ENCODE data around the gene PGM2L1. TPM values are rescaled to one million over a fixed set of nuclear protein-coding genes. Genes with fewer than 3 reads are reported as not detected.
A peak's percentile ranks its signal among the peaks of the same experiment; 100 is the strongest.

PGM2L1 gene
- 13.4 and 17.9 TPM in 2 replicates for total RNA-seq (2014; rRNA removed; shearing (Covaris generic))

DNA sequence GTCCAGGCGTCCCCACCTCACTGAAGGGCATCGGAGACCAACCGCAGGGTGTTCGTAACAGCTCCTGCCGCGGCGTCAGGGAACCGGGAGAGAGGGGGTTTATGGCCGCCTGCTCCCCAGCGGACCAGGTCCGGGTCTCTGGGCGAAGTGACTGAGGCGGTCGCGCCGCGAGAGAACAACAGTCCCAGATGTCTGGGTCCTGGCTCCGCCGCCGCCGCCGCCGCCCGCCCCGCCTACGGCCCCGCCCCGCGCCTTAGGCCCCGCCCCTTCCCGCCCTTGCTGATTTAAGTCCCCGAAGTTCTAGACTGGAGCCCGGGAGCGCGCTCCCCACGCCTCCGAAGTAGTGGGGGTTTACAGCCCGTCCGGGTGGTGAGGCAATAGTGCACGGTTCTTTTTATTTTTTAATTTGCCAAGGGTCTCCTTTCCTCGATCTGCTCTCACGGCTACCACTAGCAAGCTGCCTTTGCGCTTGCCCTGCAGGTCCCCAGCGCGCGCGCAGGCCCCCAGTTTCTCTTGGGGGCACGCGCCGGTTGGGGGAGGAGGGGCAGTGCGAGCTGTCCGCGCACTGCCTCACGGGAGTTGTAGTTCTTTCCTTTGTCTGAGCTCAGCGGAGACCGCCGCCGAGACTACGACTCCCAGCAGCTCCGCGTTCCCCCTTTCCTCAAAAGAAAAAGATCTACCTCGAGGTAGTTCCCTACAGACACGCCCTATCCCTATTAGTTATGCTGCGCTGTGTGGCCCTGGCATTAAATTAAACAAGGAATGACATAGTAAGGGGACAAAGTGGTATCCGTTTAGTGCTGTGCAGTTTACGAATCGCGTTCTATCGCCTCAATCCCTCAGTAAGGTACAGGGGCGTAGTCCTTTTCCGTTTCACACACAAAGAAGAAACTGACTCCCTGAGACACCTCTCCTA is at the start of gene PGM2L1:
Gene PGM2L1 (minus strand): TSS at position 190 of the 916 bp plus-strand sequence. CDS start 272 bp downstream, outside the sequence.
- Histone ChIP-seq H3K27me3 (ENCODE audit: control insufficient read depth, insufficient read depth, low read length) (no peaks in the 10 kb centered on the region), H3K4me3 (ENCODE audit: insufficient read depth, low read depth, low read length) (peak within 1 kb of the TSS; percentile 96), H3K36me3 (replicated peaks; ENCODE audit: control insufficient read depth, insufficient read depth, low read length) (no peaks in the 10 kb centered on the region; the same call in 1 of the 2 replicates)
- DNase-seq, result peak; percentile 92

- Histone ChIP-seq H3K4me3 (ENCODE audit: insufficient read depth, low read depth, low read length) (no peak overlapping the region), H3K36me3 (replicated peaks; ENCODE audit: control insufficient read depth, insufficient read depth, low read length) (no peaks in the 10 kb centered on the region), H3K27me3 (ENCODE audit: control insufficient read depth, insufficient read depth, low read length) (no peaks in the 10 kb centered on the region)
- DNase-seq, result no peak
Observed at GRCh38 chr11:74447720-74448119, 49.5 kb upstream of the PGM2L1 start.

DNA sequence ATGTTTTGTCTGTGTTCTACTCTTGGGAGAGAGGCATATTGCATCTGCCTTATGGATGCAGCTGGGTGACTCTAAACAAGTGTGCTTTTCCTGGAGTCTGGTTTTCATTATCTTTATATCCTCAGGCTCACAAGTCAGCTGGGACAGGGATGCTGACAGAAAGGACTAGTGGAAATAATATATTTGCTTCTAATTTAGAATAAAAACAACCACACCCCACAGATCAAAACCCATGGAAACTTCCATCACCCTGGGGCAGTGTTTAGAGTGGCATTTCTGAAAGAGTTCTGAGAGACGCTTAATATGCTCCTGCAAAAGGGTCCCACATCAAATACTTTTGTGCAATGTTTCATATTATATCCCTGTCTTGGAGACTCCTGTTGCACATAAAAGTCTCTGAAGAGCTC is 48.3 kb upstream of the PGM2L1 start:
- no peaks in the 10 kb centered on the region for H3K36me3 ChIP-seq (replicated peaks; ENCODE audit: control insufficient read depth, insufficient read depth, low read length)
- no peak overlapping the region for H3K4me3 ChIP-seq (ENCODE audit: insufficient read depth, low read depth, low read length)
- DNase-seq, result no peak
- H3K27me3 ChIP-seq (ENCODE audit: control insufficient read depth, insufficient read depth, low read length), result no peaks in the 10 kb centered on the region

DNA sequence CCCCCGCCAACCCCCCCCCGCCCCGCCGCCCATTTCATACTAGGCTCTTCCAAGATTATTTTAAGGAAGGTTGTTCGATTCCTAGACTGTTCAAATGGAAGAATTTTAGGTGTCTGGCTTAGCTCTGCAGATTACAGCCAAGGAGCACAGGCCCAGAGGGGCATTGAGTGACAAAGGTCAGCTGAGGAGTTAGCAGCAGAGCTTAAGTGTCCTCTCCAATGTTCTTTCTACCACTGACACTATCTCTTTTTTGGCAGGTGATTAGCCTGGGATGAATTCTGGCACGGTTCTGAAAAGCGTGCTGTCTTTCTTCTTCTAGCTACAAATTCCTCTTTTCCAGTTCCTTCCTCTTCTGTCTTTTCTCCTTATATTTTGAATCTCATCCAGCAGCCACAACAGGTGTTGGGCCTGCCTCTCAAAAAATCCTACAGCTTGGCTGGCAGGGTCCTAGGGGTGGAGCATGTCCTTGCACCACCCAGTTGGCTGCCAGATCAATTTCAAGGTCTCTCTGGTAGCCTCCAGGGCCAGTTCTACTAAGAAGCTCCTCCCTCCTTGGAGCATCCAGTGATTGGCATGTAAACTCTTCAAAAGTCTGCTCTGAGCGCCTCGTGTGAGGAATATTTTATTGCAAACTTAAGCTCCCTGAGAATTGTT is 46.1 kb upstream of the PGM2L1 start:
- Histone ChIP-seq H3K4me3 (ENCODE audit: insufficient read depth, low read depth, low read length) (no peak overlapping the region), H3K36me3 (replicated peaks; ENCODE audit: control insufficient read depth, insufficient read depth, low read length) (no peaks in the 10 kb centered on the region), H3K27me3 (ENCODE audit: control insufficient read depth, insufficient read depth, low read length) (no peaks in the 10 kb centered on the region)
- no peak for DNase-seq

DNA sequence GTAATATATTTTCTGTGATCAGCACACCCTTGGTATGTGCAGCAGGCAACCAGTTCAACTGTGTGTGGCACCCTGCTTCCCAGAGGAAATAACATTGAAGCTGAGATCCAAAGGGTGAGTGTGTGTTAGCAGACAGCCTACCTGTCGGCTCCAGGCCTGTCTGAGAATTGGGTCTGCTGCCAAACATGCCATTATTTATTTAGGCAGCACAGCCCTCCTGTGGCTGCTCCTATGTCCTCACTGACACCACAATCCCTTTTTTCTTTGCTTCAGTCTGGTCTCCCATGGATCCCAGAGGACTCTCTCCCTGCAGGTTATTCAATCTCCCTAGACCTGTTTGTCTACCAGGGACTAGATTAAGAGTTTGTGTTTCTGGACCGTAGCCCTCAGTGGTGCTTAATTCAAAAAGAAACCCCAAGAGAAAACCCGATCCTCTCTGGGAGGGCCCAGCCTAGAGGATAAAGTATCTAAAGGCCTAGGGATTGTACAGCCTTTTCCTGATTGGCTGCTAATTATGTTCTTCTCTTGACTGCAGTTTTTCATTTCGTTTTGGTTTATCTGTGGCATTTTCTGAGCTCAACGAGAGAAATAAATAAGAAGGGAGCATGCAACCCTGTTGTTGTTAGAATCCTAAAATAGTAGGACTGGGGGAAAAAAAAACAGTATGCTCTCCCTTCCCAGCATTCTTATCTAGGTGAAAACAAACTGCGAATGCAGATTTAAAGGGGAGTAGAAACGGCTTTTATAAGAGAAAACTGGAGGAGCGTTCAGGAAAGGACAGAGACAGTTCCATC is 45.0 kb upstream of the PGM2L1 start:
- H3K4me3 ChIP-seq (ENCODE audit: insufficient read depth, low read depth, low read length), result no peak overlapping the region
- no peaks in the 10 kb centered on the region for H3K36me3 ChIP-seq (replicated peaks; ENCODE audit: control insufficient read depth, insufficient read depth, low read length)
- no peaks in the 10 kb centered on the region for H3K27me3 ChIP-seq (ENCODE audit: control insufficient read depth, insufficient read depth, low read length)
- DNase-seq, result no peak

DNA sequence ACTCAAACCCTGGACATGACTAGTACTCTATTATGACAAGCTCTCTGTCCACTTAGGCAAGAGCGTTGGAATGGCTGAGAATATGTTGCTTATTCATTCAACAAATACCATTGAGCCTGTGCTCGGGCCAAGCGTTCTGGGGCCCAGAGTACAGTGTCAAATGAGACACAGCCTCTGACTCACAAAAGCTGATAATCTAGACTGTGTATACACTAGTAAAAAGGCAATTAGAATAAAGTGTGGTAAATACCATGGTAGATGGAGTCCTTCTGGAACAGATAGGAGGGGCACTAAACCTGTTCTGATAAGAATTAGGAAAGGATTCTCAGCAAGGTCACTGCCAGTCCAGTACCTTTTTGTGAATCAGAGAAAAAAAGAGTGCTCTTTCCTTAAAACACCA is 44.4 kb upstream of the PGM2L1 start:
- Histone ChIP-seq H3K36me3 (replicated peaks; ENCODE audit: control insufficient read depth, insufficient read depth, low read length) (no peaks in the 10 kb centered on the region), H3K27me3 (ENCODE audit: control insufficient read depth, insufficient read depth, low read length) (no peaks in the 10 kb centered on the region), H3K4me3 (ENCODE audit: insufficient read depth, low read depth, low read length) (no peak overlapping the region)
- DNase-seq, result no peak

GRCh38 chr11:74438681-74439080 is 40.4 kb upstream of the PGM2L1 start:
- DNase-seq, result no peak
- Histone ChIP-seq H3K27me3 (ENCODE audit: control insufficient read depth, insufficient read depth, low read length) (no peaks in the 10 kb centered on the region), H3K4me3 (ENCODE audit: insufficient read depth, low read depth, low read length) (no peak overlapping the region)

DNA sequence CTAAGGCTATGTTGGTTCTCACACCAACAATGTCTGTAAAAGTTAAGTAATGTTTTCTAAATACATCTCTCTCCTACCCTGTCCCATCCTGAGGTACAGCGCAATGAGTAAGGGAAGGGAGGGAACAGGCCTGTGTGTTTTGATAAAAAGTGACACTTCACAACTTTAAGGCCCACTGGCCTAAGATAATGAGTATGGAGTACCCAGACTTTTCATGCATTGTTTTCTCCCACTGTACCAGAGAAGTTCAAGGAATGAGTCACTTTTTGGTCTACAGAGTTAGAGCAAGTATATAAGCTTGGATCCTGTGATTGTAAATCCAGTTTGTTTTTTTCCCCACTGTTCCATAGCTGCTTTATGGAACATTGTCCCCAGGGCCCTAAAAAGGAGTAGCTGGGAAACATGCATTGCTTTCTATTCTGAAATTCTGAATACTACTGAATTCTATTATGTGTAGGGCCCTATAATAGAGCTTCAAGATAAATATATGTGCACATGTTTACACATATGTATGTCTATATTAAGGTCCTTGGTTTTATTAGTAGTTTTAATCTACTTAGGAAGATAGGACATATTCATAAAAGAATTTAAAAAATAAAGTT is 39.3 kb upstream of the PGM2L1 start:
- H3K27me3 ChIP-seq (ENCODE audit: control insufficient read depth, insufficient read depth, low read length), result no peaks in the 10 kb centered on the region
- DNase-seq, result no peak

More at GRCh38 chr11:74438681-74439080, 40.4 kb upstream of the PGM2L1 start:
- H3K36me3 ChIP-seq (replicated peaks; ENCODE audit: control insufficient read depth, insufficient read depth, low read length), result no peaks in the 10 kb centered on the region

DNA sequence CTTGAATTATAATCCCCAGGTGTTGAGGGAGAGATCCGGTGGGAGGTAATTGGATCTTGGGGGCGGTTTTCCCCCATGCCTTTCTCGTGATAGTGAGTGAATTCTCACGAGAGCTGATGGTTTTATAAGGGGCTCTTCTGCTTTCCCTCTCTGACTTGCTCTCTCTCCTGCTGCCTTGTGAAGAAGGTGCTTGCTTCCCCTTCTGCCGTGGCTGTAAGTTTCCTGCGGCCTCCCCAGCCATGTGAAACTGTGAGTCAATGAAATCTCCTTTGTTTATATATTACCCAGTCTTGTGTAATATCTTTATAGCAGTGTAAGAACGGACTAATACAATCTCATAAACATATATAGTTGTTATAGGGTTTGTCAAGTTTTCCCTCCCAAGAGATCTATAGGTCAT is 36.3 kb upstream of the PGM2L1 start:
- Histone ChIP-seq H3K36me3 (replicated peaks; ENCODE audit: control insufficient read depth, insufficient read depth, low read length) (no peaks in the 10 kb centered on the region), H3K4me3 (ENCODE audit: insufficient read depth, low read depth, low read length) (no peak overlapping the region), H3K27me3 (ENCODE audit: control insufficient read depth, insufficient read depth, low read length) (no peaks in the 10 kb centered on the region)
- DNase-seq, result no peak

More for the DNA sequence above, 39.3 kb upstream of the PGM2L1 start:
- Histone ChIP-seq H3K36me3 (replicated peaks; ENCODE audit: control insufficient read depth, insufficient read depth, low read length) (no peaks in the 10 kb centered on the region), H3K4me3 (ENCODE audit: insufficient read depth, low read depth, low read length) (no peak overlapping the region)

- Histone ChIP-seq H3K4me3 (ENCODE audit: insufficient read depth, low read depth, low read length) (no peak overlapping the region), H3K27me3 (ENCODE audit: control insufficient read depth, insufficient read depth, low read length) (no peaks in the 10 kb centered on the region), H3K36me3 (replicated peaks; ENCODE audit: control insufficient read depth, insufficient read depth, low read length) (no peaks in the 10 kb centered on the region)
- no peak for DNase-seq
Observed at GRCh38 chr11:74429205-74429604, 31.0 kb upstream of the PGM2L1 start.

DNA sequence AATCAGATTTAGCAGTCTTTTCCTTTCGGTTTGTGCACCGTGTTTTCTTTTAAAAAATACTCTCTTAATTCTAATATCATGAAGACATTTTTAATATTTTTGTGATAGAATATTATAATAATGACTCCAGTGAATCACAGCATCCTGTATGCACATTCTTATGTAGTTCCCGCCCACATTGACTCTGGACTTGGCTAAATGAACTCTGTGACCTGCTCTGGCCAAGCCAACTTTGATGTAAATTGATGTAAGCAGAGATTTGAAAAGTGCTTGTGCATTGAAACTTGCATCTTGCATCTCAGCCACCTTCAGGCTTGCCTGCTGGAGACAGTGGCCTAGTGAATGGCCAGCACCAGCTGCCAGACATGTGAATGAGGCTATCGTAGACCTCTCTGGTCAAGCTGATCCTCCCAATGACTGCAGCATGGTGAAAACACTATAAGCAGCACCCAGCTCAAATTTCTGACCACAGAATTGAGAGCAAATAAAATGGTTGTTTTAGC is 29.2 kb upstream of the PGM2L1 start:
- DNase-seq, result no peak
- no peak overlapping the region for H3K4me3 ChIP-seq (ENCODE audit: insufficient read depth, low read depth, low read length)
- H3K36me3 ChIP-seq (replicated peaks; ENCODE audit: control insufficient read depth, insufficient read depth, low read length), result no peaks in the 10 kb centered on the region
- no peaks in the 10 kb centered on the region for H3K27me3 ChIP-seq (ENCODE audit: control insufficient read depth, insufficient read depth, low read length)

DNA sequence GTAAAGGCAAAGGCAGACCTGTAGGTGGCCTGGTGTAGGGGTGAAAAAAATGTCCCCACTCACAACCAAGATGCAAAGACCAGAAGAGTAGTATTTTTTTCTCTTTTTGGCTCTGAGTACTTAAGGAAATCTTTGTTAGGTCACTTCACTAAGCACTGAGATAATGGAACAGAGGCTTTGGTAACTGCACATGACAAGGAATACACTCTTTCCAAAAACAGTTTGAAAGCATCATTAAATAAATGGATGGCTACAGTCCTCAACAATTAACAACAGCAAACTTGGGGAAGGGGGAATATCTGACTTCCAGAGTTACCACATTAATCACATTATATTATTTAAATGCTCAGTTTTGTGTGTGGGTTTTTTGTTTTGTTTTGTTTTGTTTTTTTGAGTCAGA is 26.9 kb upstream of the PGM2L1 start:
- Histone ChIP-seq H3K36me3 (replicated peaks; ENCODE audit: control insufficient read depth, insufficient read depth, low read length) (no peaks in the 10 kb centered on the region), H3K4me3 (ENCODE audit: insufficient read depth, low read depth, low read length) (no peak overlapping the region), H3K27me3 (ENCODE audit: control insufficient read depth, insufficient read depth, low read length) (no peaks in the 10 kb centered on the region)
- no peak for DNase-seq

DNA sequence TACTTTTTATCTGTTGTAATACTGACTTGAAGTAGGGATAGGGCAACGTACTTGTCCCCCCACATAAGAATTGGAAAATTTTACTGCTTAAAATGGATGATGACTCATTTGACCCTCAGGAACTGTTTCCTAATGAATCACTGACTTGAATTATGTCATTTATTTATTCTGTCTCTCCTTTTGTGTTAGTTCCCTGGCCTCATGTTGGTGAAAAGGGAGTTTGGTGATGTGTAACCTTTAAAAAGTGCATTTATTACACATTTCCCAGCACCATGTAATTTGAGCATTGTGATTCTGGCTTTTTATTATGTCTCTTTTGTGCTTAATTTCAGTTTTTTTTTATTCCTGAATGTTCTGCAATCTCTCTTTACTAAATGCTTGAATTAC is 20.3 kb upstream of the PGM2L1 start:
- H3K36me3 ChIP-seq (replicated peaks; ENCODE audit: control insufficient read depth, insufficient read depth, low read length), result no peaks in the 10 kb centered on the region
- no peak for DNase-seq
- no peak overlapping the region for H3K4me3 ChIP-seq (ENCODE audit: insufficient read depth, low read depth, low read length)
- H3K27me3 ChIP-seq (ENCODE audit: control insufficient read depth, insufficient read depth, low read length), result no peaks in the 10 kb centered on the region

- Histone ChIP-seq H3K27me3 (ENCODE audit: control insufficient read depth, insufficient read depth, low read length) (no peaks in the 10 kb centered on the region), H3K4me3 (ENCODE audit: insufficient read depth, low read depth, low read length) (no peak overlapping the region), H3K36me3 (replicated peaks; ENCODE audit: control insufficient read depth, insufficient read depth, low read length) (no peaks in the 10 kb centered on the region)
- no peak for DNase-seq
Observed at GRCh38 chr11:74417860-74418508, 19.8 kb upstream of the PGM2L1 start.

Data from H7 (cell line).